Spleen (tissue), 7 donors: ENCODE results near the gene ACVR1.

Experiments used
- CTCF ChIP-seq, 11 experiments: fragments of 200-600 bp in 7 of 11; fragments of 450-650 bp in 4 of 11; sonication (generic) in 4 of 11; IDR thresholded peaks in 8 of 11; conservative IDR thresholded peaks in 3 of 11; 1 replicate in 7 of 11; 2 replicates in 4 of 11; pipeline versions ENCODE4 v1.4.0 to v1.8.0; 2016 to 2021; ENCODE audit warnings: antibody characterized with exemption in 11 of 11, inconsistent platforms in 4 of 11, mild to moderate bottlenecking in 1 of 11
- POLR2A ChIP-seq, 3 donors: fragments of 450-650 bp; IDR thresholded peaks; one replicate each; pipeline ENCODE4 v1.5.1; 2017; ENCODE audit warnings: antibody characterized with exemption in 3 of 3, mild to moderate bottlenecking in 1 of 3
- donor health status: DM: no; HTN: no; CAD: no; lungs with moderate emphysema.
- donor health status: DM: no; HTN: no; CAD: no.
- donor health status: DM: no; HTN: no; CAD: no.

- TF ChIP-seq CTCF (IDR thresholded peaks at IDR 0.05 in 8 of 11, conservative IDR thresholded peaks at IDR 0.05 in 3 of 11) = no peak
- TF ChIP-seq POLR2A (IDR thresholded peaks at IDR 0.05) = no peak
Observed at GRCh38 chr2:157788201-157788600, 87.9 kb downstream of the ACVR1 start.
